CD4-positive, CD25-positive, alpha-beta regulatory T cell (primary cell): ENCODE measurements around the gene MAG. TPM values are rescaled to one million over a fixed set of nuclear protein-coding genes. Genes with fewer than 3 reads are reported as not detected.

Experiments used
- ATAC-seq, 2 donors: fragments of 150-1000 bp; cut with Tn5 transposase; one replicate each; pipeline ENCODE4 v1.10.0; 2021; ENCODE audit warnings: low read depth in 2 of 2, moderate number of reproducible peaks in 2 of 2, moderate library complexity in 1 of 2
- DNase-seq, 3 donors: peaks; one replicate each; pipeline versions ENCODE4 v3.0.0 to v3.0.0-alpha.2; 2012 to 2022; ENCODE audit warnings: mixed read lengths in 1 of 3
- H3K27ac ChIP-seq: one replicate; pipeline ENCODE4 v1.7.0; 2013; ENCODE audit warnings: mild to moderate bottlenecking, low read length; ENCODE audit not compliant: insufficient read depth, poor library complexity, severe bottlenecking
- H3K27me3 ChIP-seq: one replicate; pipeline ENCODE4 v1.7.0; 2013; ENCODE audit warnings: low read length; ENCODE audit not compliant: control insufficient read depth, insufficient read depth
- H3K36me3 ChIP-seq: one replicate; pipeline ENCODE4 v1.7.0; 2013; ENCODE audit warnings: mild to moderate bottlenecking, low read length, moderate library complexity; ENCODE audit not compliant: control insufficient read depth, insufficient read depth
- H3K4me1 ChIP-seq: 2 replicates; pipeline ENCODE4 v1.7.0; 2013; ENCODE audit warnings: mild to moderate bottlenecking, low read length; ENCODE audit not compliant: insufficient read depth, control insufficient read depth, poor library complexity, severe bottlenecking
- H3K4me3 ChIP-seq: one replicate; pipeline ENCODE4 v1.7.0; 2013; ENCODE audit warnings: low read depth, mild to moderate bottlenecking, low read length, moderate library complexity
- H3K9me3 ChIP-seq, 2 experiments: 1 replicate in 1 of 2; 2 replicates in 1 of 2; pipeline ENCODE4 v1.7.0; 2013; ENCODE audit warnings: low read length in 2 of 2, mild to moderate bottlenecking in 1 of 2, moderate library complexity in 1 of 2; ENCODE audit not compliant: control insufficient read depth in 2 of 2
- H3K27ac Mint-ChIP-seq, 3 donors: one replicate each; pipeline ENCODE4 v1.8.0; 2020 to 2022; ENCODE audit warnings: mild to moderate bottlenecking in 3 of 3, mixed read lengths in 3 of 3, moderate library complexity in 2 of 3
- H3K27me3 Mint-ChIP-seq: one replicate; pipeline ENCODE4 v1.8.0; 2022; ENCODE audit warnings: mild to moderate bottlenecking, mixed read lengths
- H3K36me3 Mint-ChIP-seq: one replicate; pipeline ENCODE4 v1.8.0; 2020; ENCODE audit warnings: mixed read lengths
- H3K4me1 Mint-ChIP-seq, 4 donors: one replicate each; pipeline ENCODE4 v1.8.0; 2020 to 2022; ENCODE audit warnings: mixed read lengths in 4 of 4, mild to moderate bottlenecking in 1 of 4
- H3K4me3 Mint-ChIP-seq, 4 donors: one replicate each; pipeline ENCODE4 v1.8.0; 2020 to 2022; ENCODE audit warnings: mild to moderate bottlenecking in 4 of 4, mixed read lengths in 4 of 4, moderate library complexity in 3 of 4
- H3K9me3 Mint-ChIP-seq, 7 donors: one replicate each; pipeline ENCODE4 v1.8.0; 2020 to 2022; ENCODE audit warnings: mixed read lengths in 7 of 7, mild to moderate bottlenecking in 3 of 7, moderate library complexity in 2 of 7
- polyA plus RNA-seq, 4 donors: library from polyadenylated mRNA; unstranded; fragments of 300-500 nt; fragmentation: Illumina TruSeq; gene quantifications; one replicate each; pipeline ENCODE4 v1.2.3, GENCODE V29; 2021
- total RNA-seq: library from RNA; stranded (reverse); gene quantifications from one replicate; pipeline ENCODE4 v1.2.3, GENCODE V29; 2022

Gene MAG
- total and polyA plus RNA-seq, 5 donors from 2014 or later = 0.16 to 0.28 TPM; not detected in 3

GRCh38 chr19:35251456-35251855 is 40.5 kb upstream of the MAG start:
- H3K27ac ChIP-seq = no peak overlapping the region
- peaks cover 3 to 67% (median 33%) of the 10 kb centered on the region in 4 donors for H3K4me1 Mint-ChIP-seq
- no peaks in the 10 kb centered on the region for H3K27me3 ChIP-seq
- H3K36me3 ChIP-seq = peaks cover 17% of the 10 kb centered on the region
- peak overlapping the region in 1 of 3 donors; percentile 81 for H3K27ac Mint-ChIP-seq
- ATAC-seq (no peak), DNase-seq (no peak)
- peaks cover 19% of the 10 kb centered on the region for H3K27me3 Mint-ChIP-seq
- peaks cover 26% of the 10 kb centered on the region for H3K36me3 Mint-ChIP-seq
- no peak overlapping the region for H3K4me3 ChIP-seq
- no peaks in the 10 kb centered on the region for H3K9me3 Mint-ChIP-seq
- peaks cover 32% of the 10 kb centered on the region for H3K4me1 ChIP-seq
- H3K9me3 ChIP-seq = no peaks in the 10 kb centered on the region
- H3K4me3 Mint-ChIP-seq = peak overlapping the region; percentile 25 to 93 (median 92)

GRCh38 chr19:35253316-35254286 is 38.4 kb upstream of the MAG start:
- Histone ChIP-seq H3K27ac (no peak overlapping the region), H3K36me3 (peaks cover 17% of the 10 kb centered on the region), H3K9me3 (no peaks in the 10 kb centered on the region), H3K4me1 (peaks cover 27% of the 10 kb centered on the region), H3K4me3 (no peak overlapping the region), H3K27me3 (no peaks in the 10 kb centered on the region)
- peak overlapping the region in 2 of 3 donors; percentile 29 to 59 for H3K27ac Mint-ChIP-seq
- peaks cover 10% of the 10 kb centered on the region for H3K27me3 Mint-ChIP-seq
- H3K4me1 Mint-ChIP-seq = peaks cover 3 to 71% (median 38%) of the 10 kb centered on the region in 4 donors
- peaks cover 30% of the 10 kb centered on the region for H3K36me3 Mint-ChIP-seq
- no peaks in the 10 kb centered on the region for H3K9me3 Mint-ChIP-seq
- ATAC-seq (no peak), DNase-seq (no peak)
- peak overlapping the region in 1 of 4 donors; percentile 43 for H3K4me3 Mint-ChIP-seq

- H3K4me1 ChIP-seq = peaks cover 16% of the 10 kb centered on the region
- no peaks in the 10 kb centered on the region for H3K9me3 ChIP-seq
- no peak overlapping the region for H3K4me3 ChIP-seq
- H3K4me3 Mint-ChIP-seq = no peak overlapping the region
- ATAC-seq (no peak), DNase-seq (no peak)
- H3K9me3 Mint-ChIP-seq = no peaks in the 10 kb centered on the region
- peaks cover 30% of the 10 kb centered on the region for H3K36me3 Mint-ChIP-seq
- peaks cover 2 to 61% (median 31%) of the 10 kb centered on the region in 4 donors for H3K4me1 Mint-ChIP-seq
- H3K27ac ChIP-seq = no peak overlapping the region
- peaks cover 4% of the 10 kb centered on the region for H3K27me3 Mint-ChIP-seq
- H3K27me3 ChIP-seq = no peaks in the 10 kb centered on the region
- H3K27ac Mint-ChIP-seq = peak overlapping the region in 2 of 3 donors; percentile 22 to 29
- peaks cover 17% of the 10 kb centered on the region for H3K36me3 ChIP-seq
Measured at GRCh38 chr19:35254341-35255297, 37.3 kb upstream of the MAG start.

- Histone ChIP-seq H3K36me3 (peaks cover 11% of the 10 kb centered on the region), H3K27ac (no peak overlapping the region), H3K4me1 (peaks cover 10% of the 10 kb centered on the region), H3K9me3 (no peaks in the 10 kb centered on the region), H3K27me3 (no peaks in the 10 kb centered on the region), H3K4me3 (no peak overlapping the region)
- Mint-ChIP-seq H3K27ac (peak overlapping the region in 1 of 3 donors; percentile 26), H3K4me1 (peaks cover 0 to 47% (median 25%) of the 10 kb centered on the region in 4 donors), H3K36me3 (peaks cover 25% of the 10 kb centered on the region), H3K9me3 (no peaks in the 10 kb centered on the region), H3K27me3 (no peaks in the 10 kb centered on the region), H3K4me3 (no peak overlapping the region)
- ATAC-seq = no peak
- DNase-seq = no peak
Measured at GRCh38 chr19:35256566-35256965, 35.4 kb upstream of the MAG start.

- DNase-seq (no peak), ATAC-seq (no peak)
- Mint-ChIP-seq H3K9me3 (no peaks in the 10 kb centered on the region), H3K27me3 (no peaks in the 10 kb centered on the region), H3K4me3 (peak overlapping the region in 2 of 4 donors; percentile 16 to 43), H3K36me3 (peaks cover 25% of the 10 kb centered on the region), H3K27ac (peak overlapping the region in 2 of 3 donors; percentile 78 to 83), H3K4me1 (peaks cover 0 to 44% (median 25%) of the 10 kb centered on the region in 4 donors)
- H3K9me3 ChIP-seq = no peaks in the 10 kb centered on the region
- no peaks in the 10 kb centered on the region for H3K27me3 ChIP-seq
- H3K36me3 ChIP-seq = peaks cover 10% of the 10 kb centered on the region
- H3K27ac ChIP-seq = no peak overlapping the region
- H3K4me3 ChIP-seq = no peak overlapping the region
- peaks cover 10% of the 10 kb centered on the region for H3K4me1 ChIP-seq
Measured at GRCh38 chr19:35257113-35257461, 34.9 kb upstream of the MAG start.

- Mint-ChIP-seq H3K36me3 (peaks cover 21% of the 10 kb centered on the region), H3K4me1 (peaks cover 0 to 38% (median 22%) of the 10 kb centered on the region in 4 donors)
- H3K4me1 ChIP-seq = peaks cover 10% of the 10 kb centered on the region
Measured at GRCh38 chr19:35260694-35261304, 31.2 kb upstream of the MAG start.

More at GRCh38 chr19:35260694-35261304, 31.2 kb upstream of the MAG start:
- ATAC-seq = no peak
- Histone ChIP-seq H3K36me3 (peaks cover 9% of the 10 kb centered on the region), H3K4me3 (no peak overlapping the region), H3K27me3 (no peaks in the 10 kb centered on the region), H3K27ac (no peak overlapping the region), H3K9me3 (no peaks in the 10 kb centered on the region)
- no peak for DNase-seq
- H3K4me3 Mint-ChIP-seq = peak overlapping the region in 1 of 4 donors; percentile 56
- H3K27me3 Mint-ChIP-seq = no peaks in the 10 kb centered on the region
- H3K27ac Mint-ChIP-seq = peak overlapping the region; percentile 15 to 66 (median 56)
- no peaks in the 10 kb centered on the region for H3K9me3 Mint-ChIP-seq
